A673 (cell line): ENCODE measurements around the gene MTMR12. TPM values are rescaled to one million over a fixed set of nuclear protein-coding genes. Genes with fewer than 3 reads are reported as not detected.
A peak's percentile ranks its signal among the peaks of the same experiment; 100 is the strongest.

Experiments
- BruUV-seq: library from RNA; stranded (reverse); fragments of 400-500 nt; replicated peaks from 2 replicates; lab custom pipeline; 2021; lab: Mats Ljungman, UMichigan
- CTCF ChIA-PET: fragments of 300-600 bp; sonication (Branson Sonifier 250); formaldehyde crosslinking; loops from one replicate; lab custom pipeline; 2022; ENCODE audit warnings: antibody characterized with exemption; lab: Charles Lee
- POLR2A ChIA-PET: fragments of 300-600 bp; sonication (Branson Sonifier 250); formaldehyde crosslinking; loops from one replicate; lab custom pipeline; 2022; ENCODE audit warnings: antibody characterized with exemption; ENCODE audit not compliant: low non-redundant PET; lab: Charles Lee
- DNase-seq: peaks from one replicate; pipeline ENCODE4 v3.0.0-alpha.2; 2015; ENCODE audit warnings: low spot score
- H3K27ac ChIP-seq: fragments of 200-600 bp; sonication (generic); 2 replicates; pipeline ENCODE4 v1.5.1; 2016; ENCODE audit warnings: mixed run types, low read depth, mild to moderate bottlenecking, mixed read lengths, antibody characterized with exemption, low read length; ENCODE audit not compliant: poor library complexity, severe bottlenecking
- H3K27me3 ChIP-seq: fragments of 200-600 bp; sonication (generic); replicated peaks from 2 replicates; pipeline ENCODE4 v1.6.1; 2017; ENCODE audit warnings: mixed run types, low read depth, mild to moderate bottlenecking, mixed read lengths, antibody characterized with exemption, low read length; ENCODE audit not compliant: insufficient read depth, poor library complexity
- H3K36me3 ChIP-seq: fragments of 200-600 bp; sonication (generic); 2 replicates; pipeline ENCODE4 v1.6.1; 2016; ENCODE audit warnings: mixed run types, mild to moderate bottlenecking, mixed read lengths, antibody characterized with exemption, low read length; ENCODE audit not compliant: insufficient read depth, poor library complexity, severe bottlenecking
- H3K4me1 ChIP-seq: fragments of 200-600 bp; sonication (generic); 2 replicates; pipeline ENCODE4 v1.6.1; 2017; ENCODE audit warnings: mixed run types, mild to moderate bottlenecking, mixed read lengths, antibody characterized with exemption, low read length; ENCODE audit not compliant: insufficient read depth, poor library complexity, severe bottlenecking
- H3K4me3 ChIP-seq: fragments of 200-600 bp; sonication (generic); 2 replicates; pipeline ENCODE4 v1.5.1; 2016; ENCODE audit warnings: low read depth, mixed run types, mild to moderate bottlenecking, mixed read lengths, low read length; ENCODE audit not compliant: poor library complexity, severe bottlenecking
- H3K9me3 ChIP-seq: fragments of 200-600 bp; sonication (generic); 2 replicates; pipeline ENCODE4 v1.6.1; 2016; ENCODE audit warnings: mixed run types, low read depth, mild to moderate bottlenecking, mixed read lengths, antibody characterized with exemption, low read length; ENCODE audit not compliant: poor library complexity, severe bottlenecking
- CTCF ChIP-seq: fragments of 300-800, 200-600 bp; sonication (generic); conservative IDR thresholded peaks from 2 replicates; pipeline ENCODE4 v1.5.1; 2017; ENCODE audit warnings: low read depth, mild to moderate bottlenecking, antibody characterized with exemption, low read length, moderate library complexity, mixed read lengths
- EZH2 ChIP-seq: fragments of 200-600 bp; sonication (generic); IDR thresholded peaks from 2 replicates; pipeline ENCODE4 v1.6.1; 2017; ENCODE audit warnings: borderline replicate concordance, low read depth, mild to moderate bottlenecking, mixed read lengths, antibody characterized with exemption, low read length; ENCODE audit not compliant: poor library complexity, severe bottlenecking
- intact Hi-C: fragments of 100-400 bp; cut with micrococcal nuclease; formaldehyde crosslinking; loops from one replicate; pipeline ENCODE4 v1.10.0; 2022; ENCODE audit not compliant: unreplicated experiment
- total RNA-seq: library from RNA; stranded (reverse); gene quantifications from 2 replicates; pipeline ENCODE4 v1.2.3, GENCODE V29; 2021

MTMR12 gene
- total RNA-seq, 1 experiment from 2014 or later: 35.8 TPM

- ChIA-PET CTCF (no interaction called here), POLR2A (no interaction called here)
- Histone ChIP-seq H3K9me3 (no peaks in the 10 kb centered on the region), H3K4me3 (no peak overlapping the region), H3K27ac (no peak overlapping the region), H3K27me3 (no peaks in the 10 kb centered on the region), H3K4me1 (no peaks in the 10 kb centered on the region), H3K36me3 (peaks cover 34% of the 10 kb centered on the region)
- no peak for DNase-seq
- no peak for TF ChIP-seq EZH2
- TF ChIP-seq CTCF: no peak
- BruUV-seq: no TSS peak
- intact Hi-C loops: loop anchor here (2.0 to 5.0 kb wide), 2 partner anchors 248 to 379 kb away; no protein-coding TSS in a partner anchor
Measured at GRCh38 chr5:32233696-32234447, 78.9 kb downstream of the MTMR12 start.

GRCh38 chr5:32233220-32233695 is 79.5 kb downstream of the MTMR12 start:
- no peaks in the 10 kb centered on the region for H3K9me3 ChIP-seq
- ChIA-PET POLR2A (no interaction called here), CTCF (interaction anchor here (0.9 to 1.7 kb wide), 4 partner anchors 97 to 379 kb away, joined by 3 to 13 read pairs (median 8); no protein-coding TSS in a partner anchor)
- no peak for TF ChIP-seq CTCF
- no peak for TF ChIP-seq EZH2
- BruUV-seq: no TSS peak
- peaks cover 31% of the 10 kb centered on the region for H3K36me3 ChIP-seq
- no peaks in the 10 kb centered on the region for H3K27me3 ChIP-seq
- DNase-seq: no peak
- H3K27ac ChIP-seq: no peak overlapping the region
- H3K4me1 ChIP-seq: no peaks in the 10 kb centered on the region
- H3K4me3 ChIP-seq: no peak overlapping the region
- intact Hi-C loops: loop anchor here (2.0 to 5.0 kb wide), 2 partner anchors 249 to 380 kb away; no protein-coding TSS in a partner anchor

GRCh38 chr5:32232441-32233219 is 80.1 kb downstream of the MTMR12 start:
- no TSS peak for BruUV-seq
- H3K9me3 ChIP-seq: no peaks in the 10 kb centered on the region
- peaks cover 28% of the 10 kb centered on the region for H3K36me3 ChIP-seq
- no peaks in the 10 kb centered on the region for H3K4me1 ChIP-seq
- POLR2A ChIA-PET: no interaction called here
- no peak overlapping the region for H3K27ac ChIP-seq
- intact Hi-C loops: loop anchor here (1.0 to 5.0 kb wide), 3 partner anchors 97 to 380 kb away; no protein-coding TSS in a partner anchor
- H3K4me3 ChIP-seq: no peak overlapping the region
- no peaks in the 10 kb centered on the region for H3K27me3 ChIP-seq
- DNase-seq: peak; percentile 76
- TF ChIP-seq EZH2 (no peak), CTCF (peak; percentile 89)
- CTCF ChIA-PET: interaction anchor here (0.9 to 1.7 kb wide), 4 partner anchors 97 to 380 kb away, joined by 3 to 13 read pairs (median 8); no protein-coding TSS in a partner anchor
